Stimulated activated CD4-positive, alpha-beta T cell treated with anti-CD3 and anti-CD28 coated beads, Interleukin-4, amount 100 ng/mL, for 48 hours (primary cell): ENCODE results near the gene ZNF620.
"Not testable (repeated sequence)": the region's sequence is repeated elsewhere in the genome, so short reads cannot be mapped to it uniquely, and the experiment has no call there.

Experiments used
- DNase-seq, 2 donors: peaks; one replicate each; pipeline ENCODE4 v3.0.0-alpha.2; 2020; ENCODE audit warnings: low read depth in 2 of 2

ZNF620 gene

DNA sequence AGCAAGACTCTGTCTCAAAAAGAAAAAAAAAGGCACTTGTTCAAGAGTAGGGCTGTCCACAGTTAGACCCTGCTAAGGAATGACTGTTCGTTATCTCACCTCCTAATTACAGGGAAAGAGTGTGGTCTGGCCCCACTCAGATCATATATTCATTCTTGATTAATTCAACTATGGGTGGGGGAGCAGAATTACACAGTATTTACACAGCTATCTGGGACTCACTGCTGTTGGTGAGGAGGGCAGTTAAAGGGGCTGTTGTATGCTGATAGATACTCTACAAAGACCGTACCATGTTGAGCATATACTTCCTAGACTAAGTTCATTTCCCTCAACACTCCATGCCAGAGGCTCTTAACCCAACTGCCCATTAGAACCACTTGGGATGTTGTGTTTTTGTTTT, 3.8 kb upstream of the ZNF620 start:
- no peak for DNase-seq

DNA sequence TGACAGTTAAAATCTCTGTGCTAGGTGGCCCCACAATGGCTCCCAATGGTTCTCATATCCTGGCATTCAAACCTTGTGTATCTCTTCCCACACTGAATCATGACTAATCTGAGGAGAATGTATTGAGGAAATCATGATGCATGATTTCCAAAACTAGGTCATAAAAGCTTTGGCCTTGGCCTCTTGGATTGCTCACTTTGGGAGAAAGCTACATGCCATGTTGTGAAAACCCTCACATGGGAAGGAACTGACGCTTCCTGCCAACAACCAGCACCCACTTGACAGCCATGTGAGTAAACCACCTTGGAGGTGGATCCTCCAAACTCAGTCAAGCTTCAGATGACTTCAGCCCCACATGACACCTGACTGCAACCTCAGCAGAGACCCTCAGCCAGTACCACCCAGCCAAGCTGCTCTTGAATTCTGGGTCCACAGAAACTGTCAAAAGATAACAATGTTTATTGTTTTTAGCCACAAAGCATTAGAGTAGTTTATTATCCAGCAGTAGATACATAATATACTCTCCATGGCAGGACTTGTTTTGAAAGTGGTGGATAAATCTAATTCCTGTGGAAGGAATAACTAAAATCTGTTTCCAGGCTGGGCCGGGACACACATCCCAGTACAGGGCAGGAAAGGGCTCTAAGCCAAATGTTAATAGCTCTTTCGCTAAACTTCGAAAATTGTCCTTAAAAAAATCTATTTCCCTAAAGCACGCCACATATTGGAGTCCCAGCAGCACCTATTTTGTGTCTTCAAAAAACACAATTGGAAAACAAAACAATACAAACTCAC, 1.0 kb upstream of the ZNF620 start:
- no peak for DNase-seq

DNA sequence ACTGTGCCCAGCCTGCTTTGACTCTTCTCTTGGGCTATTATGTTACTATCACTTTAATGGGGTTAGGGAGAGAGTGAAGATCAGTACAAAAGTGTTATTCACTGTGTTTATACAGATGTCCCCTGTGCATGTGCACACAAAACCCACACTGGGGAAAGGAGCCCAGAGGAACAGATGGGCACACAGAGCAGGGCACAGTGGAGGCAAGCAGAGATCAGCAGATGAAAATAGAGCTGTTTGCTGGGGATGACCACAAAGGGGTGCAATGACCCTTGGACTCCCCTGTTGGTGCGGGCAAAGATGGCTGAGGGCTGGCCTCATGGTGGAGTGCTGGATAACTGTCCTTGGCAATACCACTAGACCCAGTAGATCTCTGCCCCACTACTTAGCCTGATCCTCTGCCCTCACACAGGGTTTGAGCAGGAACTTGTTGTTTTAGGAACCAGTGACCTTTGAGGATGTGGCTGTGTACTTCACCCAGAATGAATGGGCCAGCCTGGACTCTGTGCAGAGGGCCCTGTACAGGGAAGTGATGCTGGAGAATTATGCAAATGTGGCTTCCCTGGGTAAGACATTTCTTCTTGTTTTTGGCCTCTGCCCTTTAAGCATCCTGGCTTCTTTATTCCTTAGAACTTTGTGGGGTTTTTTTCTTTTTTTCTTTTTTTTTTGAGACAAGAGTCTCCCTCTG, 5.3 kb downstream of the ZNF620 start:
- DNase-seq, result no peak

DNA sequence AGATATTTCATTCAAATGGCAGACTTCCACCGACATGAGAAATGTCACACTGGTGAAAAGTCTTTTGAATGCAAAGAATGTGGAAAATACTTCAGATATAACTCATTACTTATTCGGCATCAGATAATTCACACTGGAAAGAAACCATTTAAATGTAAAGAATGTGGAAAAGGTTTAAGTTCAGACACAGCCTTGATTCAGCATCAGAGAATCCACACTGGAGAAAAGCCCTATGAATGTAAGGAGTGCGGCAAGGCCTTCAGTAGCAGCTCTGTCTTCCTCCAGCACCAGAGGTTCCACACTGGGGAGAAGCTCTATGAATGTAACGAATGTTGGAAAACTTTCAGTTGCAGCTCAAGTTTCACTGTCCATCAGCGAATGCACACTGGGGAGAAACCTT, 10.4 kb downstream of the ZNF620 start:
- no peak for DNase-seq

DNA sequence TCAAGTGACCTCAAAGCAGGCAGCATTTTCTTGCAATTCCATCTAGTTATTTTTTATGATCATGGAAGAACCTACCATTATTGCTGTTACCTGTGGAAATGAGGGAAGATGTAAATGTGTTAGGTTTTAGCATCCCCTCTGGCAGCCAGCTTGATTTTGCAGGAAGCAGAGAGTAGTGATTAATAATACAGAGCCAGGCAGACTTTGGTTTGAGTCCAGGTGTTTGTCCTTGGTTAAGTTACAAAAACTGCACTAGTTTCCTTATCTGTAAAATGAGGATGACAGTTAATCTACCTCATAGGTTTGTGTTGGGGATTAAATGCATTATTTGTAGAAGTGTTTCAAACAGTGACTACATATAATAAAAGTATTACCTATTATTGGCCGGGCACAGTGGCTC, 12.2 kb downstream of the ZNF620 start:
- DNase-seq, result no peak

DNA sequence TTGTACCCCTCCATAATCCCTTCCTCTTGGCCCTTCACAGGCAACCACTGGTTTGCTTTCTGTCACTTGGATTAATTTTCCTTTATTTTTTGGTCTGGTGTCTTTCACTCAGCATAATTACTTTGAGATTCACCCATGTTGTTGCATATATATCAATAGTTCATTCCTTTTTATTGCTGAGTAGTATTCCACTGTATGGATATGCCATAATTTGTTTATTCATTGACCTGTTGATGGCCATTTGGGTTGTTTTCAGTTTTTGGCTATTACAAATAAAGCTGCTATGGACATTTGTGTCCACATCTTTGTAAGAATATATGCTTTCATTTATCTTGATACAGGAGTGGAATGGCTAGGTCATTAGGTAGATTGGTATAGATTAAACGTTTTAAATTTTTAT, 13.0 kb downstream of the ZNF620 start:
- no peak for DNase-seq

DNA sequence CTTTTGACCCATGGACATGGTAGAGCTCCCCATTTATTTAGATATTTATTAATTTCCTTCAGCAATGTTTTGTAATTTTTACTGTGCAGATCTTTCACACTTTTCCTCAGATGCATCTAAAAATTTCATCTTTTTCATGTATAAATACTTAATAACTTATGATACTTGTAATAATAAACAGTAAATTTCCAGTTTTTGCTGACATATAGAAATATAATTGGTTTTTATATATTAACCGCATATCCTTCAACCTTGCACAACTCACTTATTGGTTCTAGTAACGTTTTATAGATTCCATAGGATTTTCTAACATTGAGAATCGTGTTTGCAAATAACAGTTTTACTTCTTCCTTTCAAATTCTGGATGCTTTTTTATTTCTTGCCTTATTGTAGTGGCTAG, 15.4 kb downstream of the ZNF620 start:
- DNase-seq, result no peak

DNA sequence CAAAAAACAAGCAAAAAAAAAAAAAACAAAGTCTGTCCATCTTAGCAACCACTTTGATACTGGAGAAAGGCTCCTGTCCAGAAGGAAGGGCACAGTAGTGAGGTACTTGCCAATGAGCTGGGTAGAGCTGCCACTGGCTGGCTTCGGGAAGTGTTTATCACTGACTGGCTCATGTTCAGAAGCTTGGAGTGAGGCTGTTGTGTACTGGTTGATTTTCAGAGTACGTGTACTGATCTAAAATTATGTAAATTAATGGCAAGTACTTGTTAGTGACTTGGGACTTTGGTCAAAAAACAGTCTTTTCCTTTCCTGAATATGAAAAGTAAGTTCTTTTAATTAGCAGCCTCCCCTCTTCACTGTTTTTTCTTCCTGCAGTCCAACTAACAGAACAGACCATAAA, 17.9 kb downstream of the ZNF620 start:
- no peak for DNase-seq

DNA sequence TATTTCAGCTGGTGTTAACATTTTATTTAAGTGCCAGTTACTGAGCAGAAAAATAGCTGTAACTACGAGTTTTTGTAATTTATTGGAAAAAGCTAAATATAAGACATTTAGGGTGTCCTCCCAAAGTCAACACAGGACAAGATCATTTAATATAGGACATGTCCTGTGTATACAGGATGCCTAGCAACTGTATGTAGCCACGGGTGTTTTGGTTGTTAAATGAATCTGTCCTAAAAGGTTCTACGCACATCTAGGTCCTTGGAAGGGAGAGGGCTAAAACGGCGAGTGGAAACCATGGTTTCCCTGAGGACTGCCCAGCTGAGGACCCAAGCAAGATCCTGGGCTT, 18.4 kb downstream of the ZNF620 start:
- no peak for DNase-seq

DNA sequence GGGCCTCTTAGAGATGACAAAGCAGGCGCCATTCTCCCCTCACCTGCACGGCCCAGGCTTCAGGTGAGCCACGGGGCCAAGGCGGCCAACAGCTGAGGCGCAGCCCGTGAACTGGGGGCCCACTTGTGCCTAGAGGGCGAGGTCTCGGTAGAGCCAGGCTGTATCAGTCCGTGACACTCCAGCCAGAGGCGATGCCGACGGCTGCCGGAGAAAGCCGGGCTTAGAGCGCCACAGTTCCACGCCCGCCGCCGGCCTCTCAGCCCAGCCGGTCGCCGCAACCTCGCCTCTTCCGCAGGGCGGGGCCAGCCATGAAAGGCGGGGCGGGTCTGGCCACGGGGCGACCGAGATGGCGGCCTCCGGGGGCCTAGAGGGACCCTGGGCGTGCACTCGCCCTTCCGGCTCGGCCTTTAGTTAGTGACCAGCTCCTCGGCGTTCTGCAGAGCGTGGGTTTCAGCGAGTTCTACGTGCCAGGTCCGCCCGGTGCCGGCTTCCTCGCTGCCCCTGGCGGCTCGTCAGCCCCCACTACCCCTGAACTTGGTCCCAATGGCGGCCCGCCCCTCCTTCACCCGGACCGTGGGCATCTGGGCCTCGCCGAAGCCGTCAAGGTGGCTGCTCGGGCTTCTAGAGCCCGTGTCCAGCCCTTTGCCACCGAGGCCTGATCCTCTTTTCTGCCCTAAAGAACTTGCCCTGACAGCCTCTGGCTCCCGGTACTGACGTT, 18.9 kb downstream of the ZNF620 start, which contains the start of gene ZNF621:
Gene ZNF621, plus strand, starts transcription at position 393 of the 718 bp plus-strand sequence. CDS start 881 bp downstream, outside the sequence.
- DNase-seq, result peak; percentile 78 to 80

DNA sequence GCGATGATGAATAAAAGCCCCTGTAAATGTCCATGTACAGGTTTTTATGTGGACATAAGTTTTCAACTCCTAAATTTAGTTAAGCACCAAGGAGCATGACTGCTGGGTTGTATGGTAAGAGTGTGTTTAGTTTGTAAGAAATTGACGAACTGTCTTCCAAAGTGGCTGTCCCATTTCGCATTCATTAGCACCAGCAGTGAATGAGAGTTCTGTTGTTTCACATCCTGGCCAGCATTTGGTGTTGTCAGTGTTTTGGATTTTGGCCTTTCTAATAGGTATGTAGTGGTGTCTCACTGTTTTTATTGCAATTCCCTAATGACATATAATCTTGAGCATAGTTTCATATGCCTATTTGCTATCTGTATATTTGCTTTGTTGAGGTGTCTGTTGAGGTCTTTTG, 22.6 kb downstream of the ZNF620 start:
- no peak for DNase-seq

DNA sequence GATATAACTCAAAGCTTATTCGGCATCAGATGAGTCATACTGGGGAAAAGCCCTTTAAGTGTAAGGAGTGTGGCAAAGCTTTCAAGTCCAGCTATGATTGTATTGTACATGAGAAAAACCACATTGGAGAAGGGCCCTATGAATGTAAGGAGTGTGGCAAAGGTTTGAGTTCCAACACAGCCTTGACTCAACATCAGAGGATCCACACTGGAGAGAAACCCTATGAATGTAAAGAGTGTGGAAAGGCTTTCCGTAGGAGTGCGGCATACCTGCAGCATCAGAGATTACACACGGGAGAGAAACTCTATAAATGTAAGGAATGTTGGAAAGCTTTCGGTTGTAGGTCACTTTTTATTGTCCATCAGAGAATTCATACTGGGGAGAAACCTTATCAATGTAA, 26.4 kb downstream of the ZNF620 start:
- no peak for DNase-seq

DNA sequence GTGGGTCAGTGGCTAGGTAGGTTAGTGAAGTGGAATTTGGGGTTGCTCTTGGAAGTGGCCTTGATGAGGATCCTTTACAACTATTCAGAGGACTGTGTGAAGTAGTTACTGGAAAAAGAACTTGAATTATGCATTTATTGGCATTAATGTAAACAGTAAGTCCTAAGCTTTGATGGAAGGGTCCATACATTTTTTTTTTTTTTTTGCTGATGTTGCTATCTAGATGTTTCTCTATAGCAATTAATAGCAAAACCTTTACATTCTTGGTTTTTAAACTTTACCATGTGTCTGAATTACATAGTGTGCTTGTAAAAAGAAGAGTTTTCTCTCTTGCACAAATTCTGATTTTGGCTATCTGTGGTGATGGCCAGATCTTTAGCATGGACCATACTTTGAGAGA, 28.4 kb downstream of the ZNF620 start:
- no peak for DNase-seq

DNA sequence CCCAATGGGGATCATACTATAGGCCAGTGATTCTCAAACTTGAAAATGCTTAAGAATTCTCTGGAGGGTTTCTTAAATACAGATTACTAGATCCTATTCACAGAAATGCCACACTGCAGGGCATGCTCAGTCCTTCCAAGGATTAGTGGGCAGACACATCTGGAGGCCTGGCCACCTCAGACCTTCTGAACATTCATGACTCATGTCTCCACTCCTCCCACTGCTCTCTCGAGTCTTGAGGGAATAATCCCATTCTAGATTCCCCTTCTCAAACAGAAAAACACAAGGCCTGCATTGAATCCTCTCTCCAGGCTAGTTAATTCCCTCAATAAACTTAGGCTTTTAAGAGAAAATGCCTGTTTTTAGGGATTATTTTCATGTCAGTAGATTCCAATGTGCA, 41.0 kb downstream of the ZNF620 start:
- no peak for DNase-seq

DNA sequence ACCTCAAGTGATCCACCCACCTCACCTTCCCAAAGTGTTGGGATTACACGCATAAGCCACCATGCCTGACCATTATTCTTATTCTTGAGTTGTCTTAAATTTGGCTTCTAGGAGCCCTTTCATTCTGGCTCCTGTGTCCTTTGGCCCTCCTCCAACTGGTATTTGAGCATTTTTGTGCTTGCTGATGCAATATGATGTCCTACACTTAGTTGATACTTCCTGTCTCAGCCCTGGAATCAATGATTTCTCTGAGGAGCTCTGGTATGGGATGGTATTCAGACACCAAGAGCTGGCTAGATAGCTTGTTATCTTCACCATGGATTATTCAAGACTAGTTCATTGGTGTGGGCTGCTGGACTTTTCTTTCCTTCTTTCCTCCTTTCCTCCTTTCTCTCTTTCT, 44.3 kb downstream of the ZNF620 start:
- DNase-seq, result no peak

DNA sequence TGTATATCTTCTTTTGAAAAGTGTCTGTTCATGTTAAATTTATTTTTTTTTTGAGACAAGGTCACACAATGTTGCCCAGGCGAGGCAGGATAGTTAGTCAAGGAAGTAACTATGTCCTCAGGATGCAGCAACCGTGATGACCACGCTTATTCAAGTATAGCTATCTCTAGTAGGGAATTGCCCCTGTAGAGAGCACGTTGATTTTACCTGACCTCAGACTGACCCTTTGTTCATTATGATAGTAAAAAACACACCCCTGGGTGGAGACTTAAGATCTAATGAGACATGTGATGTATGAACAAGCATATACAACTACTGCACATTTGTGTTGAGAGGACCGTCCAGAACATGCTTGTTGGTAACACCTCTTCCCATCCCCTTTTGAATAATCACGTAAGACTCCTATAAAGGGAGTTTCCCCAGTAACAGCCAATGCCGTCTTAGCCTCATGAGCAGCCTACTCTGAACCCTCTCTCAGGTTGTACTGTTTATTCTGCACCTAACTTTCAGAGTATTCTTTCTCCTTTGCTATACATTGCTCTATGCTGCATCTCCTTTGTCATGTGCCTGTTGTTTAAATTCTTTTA, 51.8 kb downstream of the ZNF620 start:
- no peak for DNase-seq

DNA sequence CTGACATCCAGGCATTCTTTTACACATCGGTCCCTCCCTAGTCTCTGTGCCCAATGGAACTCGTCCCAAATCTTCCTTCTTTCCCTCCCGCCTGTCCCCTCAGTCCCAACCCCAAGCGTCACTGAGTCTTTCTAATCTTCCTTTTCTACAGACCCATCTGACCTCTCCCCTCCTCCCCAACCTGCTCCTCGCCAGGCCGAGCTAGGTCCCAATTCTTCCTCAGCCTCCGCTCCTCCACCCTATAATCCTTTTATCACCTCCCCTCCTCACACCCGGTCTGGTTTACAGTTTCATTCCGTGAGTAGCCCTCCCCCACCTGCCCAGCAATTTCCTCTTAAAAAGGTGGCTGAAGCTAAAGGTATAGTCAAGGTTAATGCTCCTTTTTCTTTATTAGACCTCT, 56.6 kb downstream of the ZNF620 start:
- DNase-seq, result not testable (repeated sequence)

DNA sequence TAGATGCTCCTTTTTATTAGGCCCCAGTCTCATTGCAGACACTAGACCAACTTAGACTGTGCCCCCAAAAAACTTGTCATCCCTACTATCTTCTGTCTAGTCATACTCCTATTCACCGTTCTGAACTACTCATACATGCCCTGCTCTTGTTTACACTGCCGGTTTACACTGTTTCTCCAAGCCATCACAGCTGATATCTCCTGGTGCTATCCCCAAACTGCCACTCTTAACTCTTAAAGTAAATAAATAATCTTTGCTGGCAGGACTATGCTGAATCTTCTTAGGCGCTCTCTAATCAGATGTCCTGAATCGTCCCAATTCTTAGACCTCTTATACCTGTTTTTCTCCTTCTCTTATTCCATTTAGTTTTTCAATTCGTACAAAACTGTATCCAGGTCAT, 59.8 kb downstream of the ZNF620 start:
- DNase-seq, result not testable (repeated sequence)

DNA sequence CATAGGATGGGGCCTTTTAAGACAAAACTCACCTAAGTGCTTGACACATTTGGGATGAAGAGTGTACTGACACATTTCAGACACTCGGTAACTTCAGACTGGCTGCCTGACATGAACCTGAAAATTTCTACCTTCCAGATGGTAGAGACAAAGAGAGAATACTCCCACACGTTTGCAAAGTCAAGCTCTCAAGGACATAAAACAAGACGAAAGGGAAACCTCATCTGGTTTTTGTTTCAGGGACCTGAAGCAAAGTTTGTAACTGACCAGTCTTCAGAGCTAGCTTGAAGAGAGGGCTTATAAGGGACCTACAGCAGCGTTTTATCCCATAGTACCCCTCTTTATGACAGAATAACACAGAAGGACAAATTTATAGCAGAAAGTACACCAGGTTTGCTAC, 60.9 kb downstream of the ZNF620 start:
- no peak for DNase-seq
